Astrocyte (in vitro differentiated cells and primary cell): ENCODE results near the gene HYDIN. TPM values are rescaled to one million over a fixed set of nuclear protein-coding genes. Genes with fewer than 3 reads are reported as not detected.

ENCODE experiments used
- DNase-seq: peaks from one replicate; pipeline ENCODE4 v3.0.0-alpha.2; 2010; ENCODE audit warnings: low read depth
- FAIRE-seq: peaks from 2 replicates; lab custom pipeline; 2011; peaks lifted over from hg19 to GRCh38; lab: Jason Lieb, UNC
- H2AFZ ChIP-seq: 2 replicates; pipeline ENCODE4 v1.6.0; 2012; ENCODE audit warnings: low read depth, low read length, inconsistent platforms
- H3K27ac ChIP-seq: 2 replicates; pipeline ENCODE4 v1.5.1; 2011; ENCODE audit warnings: low read depth, low read length, inconsistent platforms
- H3K27me3 ChIP-seq: 2 replicates; pipeline ENCODE4 v1.6.0; 2011; ENCODE audit warnings: low read length, inconsistent platforms; ENCODE audit not compliant: insufficient read depth
- H3K36me3 ChIP-seq: 2 replicates; pipeline ENCODE4 v1.5.1; 2011; ENCODE audit warnings: low read length, inconsistent platforms; ENCODE audit not compliant: insufficient read depth
- H3K4me1 ChIP-seq: 2 replicates; pipeline ENCODE4 v1.5.1; 2011; ENCODE audit warnings: low read length, inconsistent platforms; ENCODE audit not compliant: insufficient read depth
- H3K4me2 ChIP-seq: 2 replicates; pipeline ENCODE4 v1.6.0; 2012; ENCODE audit warnings: low read length, inconsistent platforms
- H3K4me3 ChIP-seq: 2 replicates; pipeline ENCODE4 v1.5.1; 2011; ENCODE audit warnings: low read depth, mild to moderate bottlenecking, low read length, inconsistent platforms; ENCODE audit not compliant: insufficient read depth
- H3K79me2 ChIP-seq: 2 replicates; pipeline ENCODE4 v1.6.0; 2012; ENCODE audit warnings: mild to moderate bottlenecking, low read length, inconsistent platforms; ENCODE audit not compliant: insufficient read depth
- H3K9ac ChIP-seq: 2 replicates; pipeline ENCODE4 v1.6.0; 2012; ENCODE audit warnings: mild to moderate bottlenecking, low read length, inconsistent platforms
- H3K9me3 ChIP-seq: 2 replicates; pipeline ENCODE4 v1.5.1; 2012; ENCODE audit warnings: low read depth, mild to moderate bottlenecking, low read length, inconsistent platforms; ENCODE audit not compliant: insufficient read depth
- H4K20me1 ChIP-seq: 2 replicates; pipeline ENCODE4 v1.6.0; 2012; ENCODE audit warnings: low read length, inconsistent platforms; ENCODE audit not compliant: insufficient read depth
- H3K27ac Mint-ChIP-seq: one replicate; pipeline ENCODE4 v1.8.0; 2021; ENCODE audit warnings: mild to moderate bottlenecking, mixed read lengths; ENCODE audit not compliant: unreplicated experiment
- H3K27me3 Mint-ChIP-seq: one replicate; pipeline ENCODE4 v1.8.0; 2021; ENCODE audit warnings: low read depth, mixed read lengths; ENCODE audit not compliant: unreplicated experiment
- H3K36me3 Mint-ChIP-seq: one replicate; pipeline ENCODE4 v1.8.0; 2021; ENCODE audit warnings: low read depth, mixed read lengths; ENCODE audit not compliant: unreplicated experiment
- H3K4me1 Mint-ChIP-seq: one replicate; pipeline ENCODE4 v1.8.0; 2021; ENCODE audit warnings: low read depth, mixed read lengths; ENCODE audit not compliant: unreplicated experiment
- H3K4me3 Mint-ChIP-seq: one replicate; pipeline ENCODE4 v1.8.0; 2021; ENCODE audit warnings: mild to moderate bottlenecking, moderate library complexity, mixed read lengths; ENCODE audit not compliant: unreplicated experiment
- H3K9me3 Mint-ChIP-seq: one replicate; pipeline ENCODE4 v1.8.0; 2021; ENCODE audit warnings: mild to moderate bottlenecking, mixed read lengths; ENCODE audit not compliant: unreplicated experiment
- EZH2 ChIP-seq: IDR thresholded peaks from 2 replicates; pipeline ENCODE4 v1.6.1; 2012; ENCODE audit warnings: mild to moderate bottlenecking, low read length, inconsistent platforms; ENCODE audit not compliant: insufficient read depth
- total RNA-seq: library from RNA; stranded (reverse); gene quantifications from 2 replicates; pipeline ENCODE4 v1.2.1, GENCODE V29; 2021
- TF ChIP-seq, protein P1 (sequence below): IDR thresholded peaks from 2 replicates; pipeline ENCODE4 v1.5.1; 2011; ENCODE audit warnings: low read depth, mild to moderate bottlenecking, inconsistent platforms, low read length, moderate library complexity; ENCODE audit not compliant: insufficient read depth

The HYDIN gene
- total RNA-seq, 1 donor from 2014 or later = 1.4 TPM

DNA sequence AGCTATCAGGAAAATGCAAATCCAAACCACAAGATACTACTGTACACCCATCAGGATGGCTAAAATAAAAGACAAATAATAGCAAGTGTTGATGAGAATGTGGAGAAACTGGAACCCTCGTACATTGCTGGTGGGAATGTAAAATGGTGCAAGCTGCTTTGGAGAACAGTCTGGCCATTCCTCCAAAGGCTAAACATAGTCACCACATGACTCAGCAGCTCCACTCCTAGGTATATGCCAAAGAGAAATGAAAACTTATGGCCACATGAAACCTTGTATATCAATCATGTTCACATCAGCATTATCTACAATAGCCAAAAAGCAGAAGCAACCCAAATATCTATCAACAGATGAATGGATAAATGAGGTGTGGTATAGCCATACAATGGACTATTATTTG lies 458.0 kb downstream of the HYDIN start:
- DNase-seq (peak; percentile 35), FAIRE-seq (no peak)
- Mint-ChIP-seq H3K36me3 (peaks cover 13% of the 10 kb centered on the region), H3K9me3 (no peaks in the 10 kb centered on the region), H3K4me1 (peaks cover 18% of the 10 kb centered on the region), H3K27ac (no peak overlapping the region), H3K4me3 (no peak overlapping the region), H3K27me3 (no peaks in the 10 kb centered on the region)
- Histone ChIP-seq H3K4me3 (no peak overlapping the region), H3K9me3 (no peaks in the 10 kb centered on the region), H3K4me2 (no peak overlapping the region), H3K79me2 (no peaks in the 10 kb centered on the region), H4K20me1 (peaks cover 8% of the 10 kb centered on the region), H3K27ac (no peak overlapping the region), H3K27me3 (no peaks in the 10 kb centered on the region), H3K36me3 (peaks cover 7% of the 10 kb centered on the region), H3K4me1 (peaks cover 15% of the 10 kb centered on the region), H2AFZ (no peak overlapping the region), H3K9ac (no peak overlapping the region)
- TF ChIP-seq, protein P1, sequence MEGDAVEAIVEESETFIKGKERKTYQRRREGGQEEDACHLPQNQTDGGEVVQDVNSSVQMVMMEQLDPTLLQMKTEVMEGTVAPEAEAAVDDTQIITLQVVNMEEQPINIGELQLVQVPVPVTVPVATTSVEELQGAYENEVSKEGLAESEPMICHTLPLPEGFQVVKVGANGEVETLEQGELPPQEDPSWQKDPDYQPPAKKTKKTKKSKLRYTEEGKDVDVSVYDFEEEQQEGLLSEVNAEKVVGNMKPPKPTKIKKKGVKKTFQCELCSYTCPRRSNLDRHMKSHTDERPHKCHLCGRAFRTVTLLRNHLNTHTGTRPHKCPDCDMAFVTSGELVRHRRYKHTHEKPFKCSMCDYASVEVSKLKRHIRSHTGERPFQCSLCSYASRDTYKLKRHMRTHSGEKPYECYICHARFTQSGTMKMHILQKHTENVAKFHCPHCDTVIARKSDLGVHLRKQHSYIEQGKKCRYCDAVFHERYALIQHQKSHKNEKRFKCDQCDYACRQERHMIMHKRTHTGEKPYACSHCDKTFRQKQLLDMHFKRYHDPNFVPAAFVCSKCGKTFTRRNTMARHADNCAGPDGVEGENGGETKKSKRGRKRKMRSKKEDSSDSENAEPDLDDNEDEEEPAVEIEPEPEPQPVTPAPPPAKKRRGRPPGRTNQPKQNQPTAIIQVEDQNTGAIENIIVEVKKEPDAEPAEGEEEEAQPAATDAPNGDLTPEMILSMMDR = no peak
- TF ChIP-seq EZH2 = no peak

DNA sequence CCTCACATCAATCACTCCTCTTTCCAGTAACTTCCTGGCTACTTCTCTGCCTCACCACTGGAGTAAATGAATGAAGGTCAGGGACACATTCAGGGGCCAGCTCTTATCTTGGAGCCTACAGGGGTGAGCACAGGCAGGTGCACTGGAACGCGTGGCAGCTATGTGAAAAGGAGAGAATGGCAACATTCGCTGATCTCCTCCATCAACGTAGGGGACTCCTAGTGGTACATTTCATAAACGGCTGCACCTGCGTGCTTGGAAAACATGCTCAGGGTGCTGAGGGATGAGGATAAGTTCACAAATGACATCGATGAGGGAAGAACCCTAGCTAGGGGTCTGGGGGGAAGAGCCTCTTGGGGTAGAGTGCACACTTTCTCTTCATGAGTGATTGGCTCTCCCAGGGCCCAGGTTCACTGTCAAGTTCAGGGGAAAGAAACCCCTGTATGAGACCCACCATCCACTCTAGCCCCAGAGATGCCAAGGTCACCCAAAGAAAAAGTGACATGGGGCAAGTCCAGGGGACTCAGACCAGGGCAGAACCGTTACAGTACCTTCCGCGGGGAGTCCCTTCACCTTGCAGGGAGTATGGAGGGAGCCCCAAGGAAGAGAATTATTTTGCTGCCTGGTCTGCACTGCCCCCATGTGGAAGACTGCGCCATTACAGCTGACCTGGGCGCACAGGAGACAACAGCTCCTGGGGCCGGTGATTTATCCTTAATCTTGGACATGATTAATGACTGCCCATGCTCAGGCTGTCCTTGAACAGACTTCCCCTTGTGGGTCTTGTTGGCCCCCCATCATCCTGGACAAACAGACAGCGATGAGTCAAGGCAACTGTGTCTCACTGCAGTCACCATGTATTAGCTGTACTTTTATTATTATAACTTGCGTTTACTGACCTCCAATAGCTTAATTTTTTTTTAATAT lies 459.6 kb downstream of the HYDIN start:
- FAIRE-seq = peak; percentile 64
- Mint-ChIP-seq H3K27me3 (no peaks in the 10 kb centered on the region), H3K9me3 (no peaks in the 10 kb centered on the region)

More for the DNA sequence above, 459.6 kb downstream of the HYDIN start:
- Histone ChIP-seq H3K27ac (no peak overlapping the region), H3K27me3 (no peaks in the 10 kb centered on the region), H3K79me2 (no peaks in the 10 kb centered on the region), H3K4me1 (peaks cover 15% of the 10 kb centered on the region), H2AFZ (no peak overlapping the region), H3K4me2 (no peak overlapping the region), H3K4me3 (no peak overlapping the region), H3K36me3 (peaks cover 7% of the 10 kb centered on the region), H3K9me3 (no peaks in the 10 kb centered on the region), H4K20me1 (peaks cover 8% of the 10 kb centered on the region), H3K9ac (no peak overlapping the region)
- Mint-ChIP-seq H3K27ac (no peak overlapping the region), H3K4me1 (peaks cover 19% of the 10 kb centered on the region), H3K4me3 (no peak overlapping the region), H3K36me3 (peaks cover 15% of the 10 kb centered on the region)
- TF ChIP-seq, protein P1 = peak; percentile 86
- TF ChIP-seq EZH2 = no peak
- no peak for DNase-seq
